GM23338 (cell line): ENCODE measurements around the gene CDC23. TPM values are rescaled to one million over a fixed set of nuclear protein-coding genes. Genes with fewer than 3 reads are reported as not detected.

Experiments
- ATAC-seq: fragments of 200-7000 bp; cut with Tn5 transposase; 3 replicates; pipeline ENCODE4 v1.9.1; 2020
- DNase-seq: peaks from one replicate; pipeline ENCODE4 v3.0.0-alpha.2; 2015; ENCODE audit warnings: low spot score
- H2AFZ ChIP-seq: fragments of 200-600 bp; sonication (generic); 2 replicates; pipeline ENCODE4 v1.8.0; 2016; ENCODE audit warnings: antibody characterized with exemption, mild to moderate bottlenecking, moderate library complexity
- H3F3A ChIP-seq: fragments of 200-600 bp; sonication (generic); replicated peaks from 2 replicates; pipeline ENCODE4 v1.8.0; 2017; ENCODE audit warnings: antibody characterized with exemption, mixed run types, low read depth
- H3K27ac ChIP-seq: fragments of 200-600 bp; sonication (generic); 2 replicates; pipeline ENCODE4 v1.6.1; 2016; ENCODE audit warnings: low read depth
- H3K27me3 ChIP-seq: fragments of 200-600 bp; sonication (generic); 2 replicates; pipeline ENCODE4 v1.8.0; 2016; ENCODE audit warnings: mild to moderate bottlenecking, mixed run types, moderate library complexity; ENCODE audit not compliant: insufficient read depth
- H3K36me3 ChIP-seq: fragments of 200-600 bp; sonication (generic); 2 replicates; pipeline ENCODE4 v1.8.0; 2016; ENCODE audit warnings: mild to moderate bottlenecking; ENCODE audit not compliant: insufficient read depth
- H3K4me1 ChIP-seq: fragments of 200-600 bp; sonication (generic); 2 replicates; pipeline ENCODE4 v1.8.0; 2016; ENCODE audit warnings: mild to moderate bottlenecking, moderate library complexity; ENCODE audit not compliant: insufficient read depth
- H3K4me2 ChIP-seq: fragments of 200-600 bp; sonication (generic); 2 replicates; pipeline ENCODE4 v1.7.1; 2017; ENCODE audit warnings: mixed run types
- H3K4me3 ChIP-seq: fragments of 200-600 bp; sonication (generic); 2 replicates; pipeline ENCODE4 v1.6.1; 2016; ENCODE audit warnings: mixed run types
- H3K79me2 ChIP-seq: fragments of 200-600 bp; sonication (generic); replicated peaks from 2 replicates; pipeline ENCODE4 v1.8.0; 2017; ENCODE audit warnings: mild to moderate bottlenecking; ENCODE audit not compliant: insufficient read depth
- H3K9me2 ChIP-seq: fragments of 200-600 bp; sonication (generic); 2 replicates; pipeline ENCODE4 v1.8.0; 2017; ENCODE audit not compliant: insufficient read depth
- H4K20me1 ChIP-seq: fragments of 200-600 bp; sonication (generic); replicated peaks from 2 replicates; pipeline ENCODE4 v1.8.0; 2017; ENCODE audit warnings: mild to moderate bottlenecking; ENCODE audit not compliant: insufficient read depth
- H3K27ac Mint-ChIP-seq: 2 replicates; pipeline ENCODE4 v1.8.0; 2020; ENCODE audit warnings: inconsistent platforms, mild to moderate bottlenecking, moderate library complexity, mixed read lengths
- H3K27me3 Mint-ChIP-seq: 3 replicates; pipeline ENCODE4 v1.8.0; 2022; ENCODE audit warnings: low read depth, mild to moderate bottlenecking, moderate library complexity, mixed read lengths, inconsistent platforms; ENCODE audit not compliant: insufficient read depth, poor library complexity
- H3K36me3 Mint-ChIP-seq: 3 replicates; pipeline ENCODE4 v1.8.0; 2021; ENCODE audit warnings: low read depth, mild to moderate bottlenecking, inconsistent platforms, moderate library complexity, mixed read lengths
- H3K4me1 Mint-ChIP-seq: 3 replicates; pipeline ENCODE4 v1.8.0; 2020; ENCODE audit warnings: mild to moderate bottlenecking, inconsistent platforms, mixed read lengths
- H3K4me3 Mint-ChIP-seq: 3 replicates; pipeline ENCODE4 v1.8.0; 2021; ENCODE audit warnings: moderate library complexity, mild to moderate bottlenecking, inconsistent platforms, mixed read lengths
- H3K9me3 Mint-ChIP-seq: 3 replicates; pipeline ENCODE4 v1.8.0; 2020; ENCODE audit warnings: moderate library complexity, mild to moderate bottlenecking, inconsistent platforms, mixed read lengths
- CTCF ChIP-seq, 2 experiments: fragments of 200-600 bp in 1 of 2; sonication (generic) in 1 of 2; conservative IDR thresholded peaks; 2 replicates each; pipeline versions ENCODE4 v1.5.1 to v1.6.1; 2016 to 2017; ENCODE audit warnings: antibody characterized with exemption in 2 of 2, low read depth in 2 of 2, mild to moderate bottlenecking in 2 of 2, moderate library complexity in 1 of 2
- ETS1 ChIP-seq: IDR thresholded peaks from 2 replicates; pipeline ENCODE4 v1.6.1; 2016; ENCODE audit warnings: antibody characterized with exemption
- EZH2phosphoT487 ChIP-seq: fragments of 200-600 bp; sonication (generic); IDR thresholded peaks from one replicate; pipeline ENCODE4 v1.8.1; 2018; ENCODE audit warnings: antibody characterized with exemption; ENCODE audit not compliant: unreplicated experiment
- JUNB ChIP-seq: IDR thresholded peaks from one replicate; pipeline ENCODE4 v1.6.1; 2016; ENCODE audit warnings: antibody characterized with exemption; ENCODE audit not compliant: unreplicated experiment
- POLR2AphosphoS5 ChIP-seq: IDR thresholded peaks from 2 replicates; pipeline ENCODE4 v1.6.1; 2016; ENCODE audit warnings: antibody characterized with exemption, low read depth
- REST ChIP-seq: IDR thresholded peaks from one replicate; pipeline ENCODE4 v1.6.1; 2018; ENCODE audit warnings: antibody characterized with exemption; ENCODE audit not compliant: unreplicated experiment
- STAT1 ChIP-seq: IDR thresholded peaks from one replicate; pipeline ENCODE4 v1.6.1; 2016; ENCODE audit warnings: antibody characterized with exemption; ENCODE audit not compliant: unreplicated experiment
- ZNF114 ChIP-seq: fragments of 250-450 bp; sonication (Bioruptor Pico); IDR thresholded peaks from 2 replicates; pipeline ENCODE4 v1.5.0; 2020; ENCODE audit warnings: mild to moderate bottlenecking, moderate library complexity
- ZNF331 ChIP-seq: fragments of 250-450 bp; sonication (Bioruptor Pico); IDR thresholded peaks from 2 replicates; pipeline ENCODE4 v1.5.0; 2020; ENCODE audit warnings: low read depth, mild to moderate bottlenecking, moderate library complexity
- polyA plus RNA-seq: library from polyadenylated mRNA; unstranded; fragments of >200 nt; fragmentation: Nextera tagmentation; extraction: Ambion mirVana; gene quantifications from 2 replicates; pipeline ENCODE4 v1.2.1, GENCODE V29; 2016
- total RNA-seq: library from RNA; depleted of rRNA; stranded (reverse); fragments of >200 nt; shearing (Covaris generic); gene quantifications from 2 replicates; pipeline ENCODE4 v1.2.3, GENCODE V29; 2014

The CDC23 gene
- total and polyA plus RNA-seq, 2 experiments from 2014 or later = 28.0 to 45.9 TPM

GRCh38 chr5:138233280-138233679 lies 20.2 kb upstream of the CDC23 start:
- no peak for ATAC-seq
- H3K4me1 Mint-ChIP-seq = no peaks in the 10 kb centered on the region
- Histone ChIP-seq H2AFZ (no peak overlapping the region; the same call in 1 of the 2 replicates), H3K27me3 (no peaks in the 10 kb centered on the region), H3K36me3 (no peaks in the 10 kb centered on the region), H3F3A (no peaks in the 10 kb centered on the region), H3K4me3 (no peak overlapping the region), H3K79me2 (no peaks in the 10 kb centered on the region), H3K4me1 (no peaks in the 10 kb centered on the region), H4K20me1 (no peaks in the 10 kb centered on the region), H3K4me2 (no peak overlapping the region), H3K27ac (no peak overlapping the region), H3K9me2 (no peaks in the 10 kb centered on the region)
- H3K4me3 Mint-ChIP-seq = no peak overlapping the region
- no peaks in the 10 kb centered on the region for H3K9me3 Mint-ChIP-seq
- no peak for DNase-seq
- H3K27ac Mint-ChIP-seq = no peak overlapping the region
- no peak for TF ChIP-seq ETS1
- TF ChIP-seq STAT1 = no peak
- no peak for TF ChIP-seq CTCF (conservative IDR thresholded peaks at IDR 0.05; ENCODE audit: low read depth in 2 of 2)
- TF ChIP-seq REST = no peak
- H3K27me3 Mint-ChIP-seq = no peaks in the 10 kb centered on the region
- no peaks in the 10 kb centered on the region for H3K36me3 Mint-ChIP-seq

GRCh38 chr5:138230981-138231589 lies 18.0 kb upstream of the CDC23 start:
- Histone ChIP-seq H3K79me2 (no peaks in the 10 kb centered on the region), H3K36me3 (no peaks in the 10 kb centered on the region), H3K4me2 (no peak overlapping the region), H3K27ac (no peak overlapping the region), H3K27me3 (no peaks in the 10 kb centered on the region), H3K4me3 (no peak overlapping the region), H3F3A (no peaks in the 10 kb centered on the region), H3K9me2 (no peaks in the 10 kb centered on the region), H3K4me1 (no peaks in the 10 kb centered on the region), H2AFZ (peak overlapping the region; percentile 80), H4K20me1 (no peaks in the 10 kb centered on the region)
- H3K9me3 Mint-ChIP-seq = peaks cover 2% of the 10 kb centered on the region
- no peak overlapping the region for H3K4me3 Mint-ChIP-seq
- DNase-seq (no peak), ATAC-seq (peak; percentile 54)
- H3K36me3 Mint-ChIP-seq = no peaks in the 10 kb centered on the region; the same call in 2 of the 3 replicates
- no peak overlapping the region for H3K27ac Mint-ChIP-seq
- H3K27me3 Mint-ChIP-seq = no peaks in the 10 kb centered on the region
- no peaks in the 10 kb centered on the region for H3K4me1 Mint-ChIP-seq
- no peak for TF ChIP-seq JUNB
- no peak for TF ChIP-seq EZH2phosphoT487
- TF ChIP-seq POLR2AphosphoS5 = no peak
- no peak for TF ChIP-seq CTCF (conservative IDR thresholded peaks at IDR 0.05; ENCODE audit: low read depth in 2 of 2)
- TF ChIP-seq ETS1 = no peak
- TF ChIP-seq ZNF114 (CRISPR knock-in tag) = no peak
- no peak for TF ChIP-seq STAT1
- no peak for TF ChIP-seq REST
- TF ChIP-seq ZNF331 (CRISPR knock-in tag) = no peak
